Myocyte (in vitro differentiated cells): ENCODE measurements around the gene TPTE2. TPM values are rescaled to one million over a fixed set of nuclear protein-coding genes. Genes with fewer than 3 reads are reported as not detected.
"Not testable (repeated sequence)": the region's sequence is repeated elsewhere in the genome, so short reads cannot be mapped to it uniquely, and the experiment has no call there.

Source experiments
- DNase-seq: peaks from one replicate; pipeline ENCODE4 v3.0.0-alpha.2; 2012; ENCODE audit warnings: low read depth
- total RNA-seq: library from RNA; depleted of rRNA; stranded (reverse); fragments of >200 nt; gene quantifications from 2 replicates; pipeline ENCODE4 v1.2.3, GENCODE V29; 2014

The TPTE2 gene
- total RNA-seq, 1 donor from 2014 or later: not detected

DNA sequence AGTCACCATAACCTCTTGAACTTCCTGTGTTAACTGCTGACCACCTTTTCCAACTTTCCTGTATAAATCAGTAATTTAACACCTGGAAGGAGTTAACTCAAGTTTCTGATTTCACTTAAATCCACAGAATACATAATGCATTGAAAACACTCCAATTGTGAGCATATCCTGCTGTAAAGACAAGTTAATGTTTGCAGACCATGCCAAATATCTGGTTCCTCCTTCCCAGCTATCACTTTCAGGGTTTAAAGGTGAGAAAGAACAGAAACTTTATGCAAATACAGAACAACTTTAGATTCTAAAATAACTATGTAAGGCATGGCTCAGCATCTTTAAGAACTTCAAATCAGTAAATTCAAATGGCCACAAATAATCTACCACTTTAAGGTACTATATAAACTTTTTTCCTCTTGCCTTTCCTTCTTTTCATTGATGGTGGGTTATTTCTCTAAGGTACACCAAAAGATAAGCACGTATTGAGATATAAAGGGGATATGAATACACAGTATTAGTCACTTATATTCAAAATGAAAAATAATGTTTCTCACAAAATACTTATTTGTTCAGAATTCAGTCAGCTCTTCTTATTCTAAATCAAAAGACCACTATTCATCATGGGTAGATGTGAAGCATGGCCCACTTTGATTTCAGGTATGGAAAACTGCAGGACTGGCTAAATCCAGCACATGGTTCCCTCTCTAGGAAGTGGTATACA is 6.6 kb upstream of the TPTE2 start:
- DNase-seq: no peak

DNA sequence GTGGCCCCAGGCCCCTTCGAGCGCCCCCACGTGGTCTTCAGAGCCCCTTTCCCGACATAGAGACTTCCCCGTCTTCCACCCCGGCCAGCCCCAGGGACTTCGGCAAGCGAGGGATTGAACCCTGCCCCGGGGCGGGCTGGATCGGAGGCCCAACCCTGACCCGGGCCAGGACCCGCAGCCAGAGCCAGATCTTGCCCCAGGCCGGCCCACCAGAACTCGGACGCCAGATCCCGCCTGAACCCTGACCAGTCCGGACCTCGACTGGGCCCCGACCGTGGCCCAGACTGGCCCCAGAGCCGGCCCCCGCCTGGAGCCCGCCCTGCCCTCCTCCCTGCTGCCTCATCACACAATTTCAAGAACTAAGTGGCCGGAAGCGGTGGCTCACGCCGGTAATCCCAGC is 253 bp upstream of the TPTE2 start:
- no peak for DNase-seq

GRCh38 chr13:19560672-19561071 is 660 bp downstream of the TPTE2 start:
- DNase-seq: not testable (repeated sequence)

DNA sequence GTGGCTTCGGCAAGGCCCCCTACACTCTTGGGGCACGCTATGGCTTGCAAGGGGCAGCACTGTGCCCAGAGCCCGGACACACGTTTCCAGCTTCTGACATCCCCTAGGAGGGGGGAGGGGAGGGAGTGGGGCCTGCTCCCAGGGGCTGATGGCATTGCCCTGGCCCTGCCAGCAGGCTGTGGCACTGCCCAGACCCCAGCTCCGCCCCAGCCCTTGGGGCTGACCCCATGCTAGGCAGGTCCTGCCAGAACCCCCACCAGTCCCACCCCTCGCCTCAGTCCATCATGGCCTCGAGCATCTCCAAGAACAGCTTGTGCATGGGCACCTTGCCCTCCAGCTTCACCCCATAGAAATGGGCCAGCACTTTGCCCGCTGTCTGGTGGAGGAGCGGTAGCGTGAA is 1.6 kb downstream of the TPTE2 start:
- DNase-seq: not testable (repeated sequence)

DNA sequence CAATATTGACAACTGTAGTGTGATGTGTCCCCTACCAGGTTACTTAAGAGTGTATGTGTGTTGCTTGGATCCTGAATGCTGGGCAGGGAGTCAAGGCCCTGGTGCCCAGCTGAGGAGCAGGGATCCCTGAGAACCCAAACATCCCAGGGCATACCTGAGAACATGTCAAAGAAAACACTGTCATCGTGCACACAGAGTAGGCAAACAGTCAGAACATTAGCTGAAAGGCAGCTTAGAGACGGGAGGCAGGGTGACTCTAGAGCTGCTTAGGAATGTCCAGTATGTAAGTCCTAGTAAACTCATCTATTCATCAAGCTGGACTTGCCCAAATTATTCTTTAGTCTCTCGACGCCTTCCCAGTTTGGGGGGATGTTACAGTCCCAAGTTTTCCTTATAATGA is 4.0 kb downstream of the TPTE2 start:
- not testable (repeated sequence) for DNase-seq

GRCh38 chr13:19549245-19549644 is 12.1 kb downstream of the TPTE2 start:
- not testable (repeated sequence) for DNase-seq

GRCh38 chr13:19525634-19526033 is 35.7 kb downstream of the TPTE2 start:
- not testable (repeated sequence) for DNase-seq

- DNase-seq: no peak
Measured at GRCh38 chr13:19519049-19519448, 42.3 kb downstream of the TPTE2 start.

DNA sequence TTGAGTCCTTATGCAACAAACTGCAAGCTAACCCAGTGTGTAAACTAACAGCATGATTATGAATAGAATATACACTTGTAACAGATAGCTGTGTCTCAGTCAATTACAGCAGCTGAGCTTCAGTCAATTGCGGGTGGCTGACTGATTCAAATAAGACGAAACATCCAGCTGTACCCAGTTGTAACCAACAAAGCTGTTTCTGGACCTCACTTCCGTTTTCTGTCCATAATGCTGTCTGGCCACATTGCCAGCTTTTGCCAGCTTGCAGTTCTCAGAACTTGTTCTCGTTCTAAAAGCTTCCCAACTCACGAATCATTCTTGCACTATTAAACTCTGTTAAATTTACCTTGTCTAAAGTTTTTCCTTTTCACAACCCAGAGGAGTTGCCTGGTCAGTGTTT is 53.7 kb downstream of the TPTE2 start:
- not testable (repeated sequence) for DNase-seq

DNA sequence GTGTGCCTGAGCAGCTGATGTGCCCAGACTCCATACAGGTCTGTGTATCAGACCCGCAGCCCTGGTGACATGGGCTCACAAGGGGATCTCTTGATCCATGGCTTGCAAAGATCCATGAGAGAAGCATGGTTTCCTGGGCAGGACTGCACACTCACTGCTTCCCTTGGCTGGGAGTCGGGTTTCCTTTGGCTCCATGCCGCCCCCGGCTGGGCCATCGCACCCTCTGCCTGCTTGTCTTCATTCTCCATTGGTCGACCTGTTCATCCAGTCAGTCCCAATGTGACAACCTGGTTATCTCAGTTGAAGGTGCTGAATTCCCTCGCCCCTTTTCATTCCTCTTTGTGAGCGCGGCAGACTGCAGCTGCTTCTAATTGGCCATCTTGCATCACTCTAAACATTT is 101.2 kb downstream of the TPTE2 start:
- not testable (repeated sequence) for DNase-seq

DNA sequence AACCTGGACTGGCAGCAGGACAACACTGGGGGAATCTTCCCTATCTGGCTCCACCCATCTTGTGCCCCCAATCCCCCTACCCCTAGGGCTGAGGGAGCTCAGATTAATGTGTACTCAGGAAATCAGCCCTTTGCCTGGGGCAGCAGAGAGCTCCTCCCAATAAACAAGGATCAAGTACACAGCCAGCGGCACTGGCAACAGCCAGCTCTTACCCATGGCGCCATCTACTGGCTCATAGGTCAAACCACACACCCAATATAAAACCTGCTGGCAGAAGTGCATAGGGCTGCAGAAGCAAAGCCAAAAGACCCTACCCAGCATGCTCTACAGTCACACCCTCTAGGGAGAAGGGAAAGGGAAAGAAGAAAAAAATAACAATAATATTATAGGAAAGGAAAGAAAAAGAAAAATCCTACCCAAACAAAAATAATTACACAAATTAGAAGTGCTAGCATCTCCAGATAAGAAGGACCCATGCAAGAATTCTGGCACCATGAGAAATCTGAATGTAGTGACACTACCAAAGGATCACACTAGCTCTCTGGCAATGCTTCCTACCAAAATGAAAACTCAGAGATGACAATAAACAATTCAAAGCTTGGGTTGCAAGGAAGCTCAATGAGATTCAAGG is 122.2 kb downstream of the TPTE2 start:
- not testable (repeated sequence) for DNase-seq

DNA sequence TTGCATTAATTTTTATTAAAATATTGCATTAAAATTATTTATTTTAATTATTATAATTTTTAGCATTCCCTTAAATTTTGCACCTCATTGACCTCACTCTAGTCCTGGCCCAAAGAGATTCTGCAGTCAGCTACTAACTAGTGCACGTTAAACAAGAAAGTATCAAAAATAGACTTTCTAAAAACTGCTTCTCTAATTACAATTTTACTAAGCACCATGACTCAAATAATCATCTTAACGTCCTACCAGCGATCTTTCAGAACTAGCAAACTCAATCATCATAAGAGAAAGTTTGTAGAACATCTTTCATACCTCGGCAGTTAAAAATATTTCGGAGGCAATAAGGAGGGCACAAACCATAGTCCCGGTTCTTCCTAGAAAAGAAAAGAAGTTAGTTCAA is 123.6 kb downstream of the TPTE2 start:
- not testable (repeated sequence) for DNase-seq

GRCh38 chr13:19422236-19422635 is 139.1 kb downstream of the TPTE2 start:
- DNase-seq: not testable (repeated sequence)

- not testable (repeated sequence) for DNase-seq
Measured at GRCh38 chr13:19412494-19412893, 148.8 kb downstream of the TPTE2 start.

- not testable (repeated sequence) for DNase-seq
Measured at GRCh38 chr13:19382746-19383511, 178.4 kb downstream of the TPTE2 start.

GRCh38 chr13:19382111-19382510 is 179.2 kb downstream of the TPTE2 start:
- no peak for DNase-seq

Other genes starting within 250 kb of the TPTE2 start
- 14.8 and 16.7 TPM in 2 replicates for gene MPHOSPH8, start 72.1 kb upstream of the TPTE2 start, total RNA-seq
- 42.5 and 47.5 TPM in 2 replicates for gene PSPC1, start 221.4 kb upstream of the TPTE2 start, total RNA-seq